ENCODE data around the gene KRT17.
"Not testable (repeated sequence)": the region's sequence is repeated elsewhere in the genome, so short reads cannot be mapped to it uniquely, and the experiment has no call there.

KRT17 gene

GRCh38 chr17:41592601-41593305 lies 31.6 kb downstream of the KRT17 start:
- TF ChIP-seq CTCF (IDR thresholded peaks at IDR 0.05; ENCODE audit: borderline replicate concordance, control extremely low read depth, extremely low read depth, insufficient read depth, missing control alignments), result no peak
- no peak for DNase-seq (ENCODE audit: low spot score)
- in situ Hi-C loops (cut with MboI; ENCODE audit: low sequenced_read_pairs, unreplicated experiment), result no loop called here

GRCh38 chr17:41589301-41589700 lies 35.1 kb downstream of the KRT17 start:
- no peak for DNase-seq (ENCODE audit: low spot score)
- TF ChIP-seq CTCF (IDR thresholded peaks at IDR 0.05; ENCODE audit: borderline replicate concordance, control extremely low read depth, extremely low read depth, insufficient read depth, missing control alignments), result no peak
- in situ Hi-C loops (cut with MboI; ENCODE audit: low sequenced_read_pairs, unreplicated experiment), result no loop called here

GRCh38 chr17:41588126-41588810 lies 36.1 kb downstream of the KRT17 start:
- in situ Hi-C loops (cut with MboI; ENCODE audit: low sequenced_read_pairs, unreplicated experiment), result no loop called here
- no peak for DNase-seq (ENCODE audit: low spot score)
- TF ChIP-seq CTCF (IDR thresholded peaks at IDR 0.05; ENCODE audit: borderline replicate concordance, control extremely low read depth, extremely low read depth, insufficient read depth, missing control alignments), result no peak

GRCh38 chr17:41586863-41587495 lies 37.4 kb downstream of the KRT17 start, which contains the start of gene KRT14:
KRT14 (minus strand) TSS chr17:41586895; CDS start chr17:41586834, 61 bp downstream.
- in situ Hi-C loops (cut with MboI; ENCODE audit: low sequenced_read_pairs, unreplicated experiment), result no loop called here
- TF ChIP-seq CTCF (IDR thresholded peaks at IDR 0.05; ENCODE audit: borderline replicate concordance, control extremely low read depth, extremely low read depth, insufficient read depth, missing control alignments), result no peak
- no peak for DNase-seq (ENCODE audit: low spot score)

GRCh38 chr17:41585301-41586056 lies 38.9 kb downstream of the KRT17 start:
- DNase-seq (ENCODE audit: low spot score), result no peak
- no peak for TF ChIP-seq CTCF (IDR thresholded peaks at IDR 0.05; ENCODE audit: borderline replicate concordance, control extremely low read depth, extremely low read depth, insufficient read depth, missing control alignments)
- in situ Hi-C loops (cut with MboI; ENCODE audit: low sequenced_read_pairs, unreplicated experiment), result no loop called here

- in situ Hi-C loops (cut with MboI; ENCODE audit: low sequenced_read_pairs, unreplicated experiment); DNase-seq (ENCODE audit: low spot score): not testable (repeated sequence)
Observed at GRCh38 chr17:41584331-41584927, 39.9 kb downstream of the KRT17 start.

Data from GM13976 (cell line).